ENCODE results near the gene PACSIN1.

PACSIN1 gene

GRCh38 chr6:34528996-34529664 lies 63.3 kb downstream of the PACSIN1 start:
- no peak for DNase-seq

- no peak for DNase-seq
These were observed 63.9 kb downstream of the PACSIN1 start for GRCh38 chr6:34529665-34530327.

- no peak for DNase-seq
These were observed 65.0 kb downstream of the PACSIN1 start for GRCh38 chr6:34530753-34531365.

- DNase-seq: no peak
These were observed 65.8 kb downstream of the PACSIN1 start for GRCh38 chr6:34531580-34532201.

- no peak for DNase-seq
These were observed 66.4 kb downstream of the PACSIN1 start for GRCh38 chr6:34532230-34532629.

- DNase-seq: no peak
These were observed 68.3 kb downstream of the PACSIN1 start for GRCh38 chr6:34534146-34534545.

GRCh38 chr6:34534656-34535055 lies 68.8 kb downstream of the PACSIN1 start:
- DNase-seq: no peak

GRCh38 chr6:34535199-34535598 lies 69.3 kb downstream of the PACSIN1 start:
- DNase-seq: no peak

- no peak for DNase-seq
These were observed 69.8 kb downstream of the PACSIN1 start for GRCh38 chr6:34535646-34536045.

- no peak for DNase-seq
These were observed 70.5 kb downstream of the PACSIN1 start for GRCh38 chr6:34536251-34536958.

GRCh38 chr6:34536959-34537848 lies 71.3 kb downstream of the PACSIN1 start:
- DNase-seq: no peak

- DNase-seq: no peak
These were observed 72.2 kb downstream of the PACSIN1 start for GRCh38 chr6:34537922-34538550.

GRCh38 chr6:34538581-34538980 lies 72.7 kb downstream of the PACSIN1 start:
- no peak for DNase-seq

GRCh38 chr6:34539181-34539580 lies 73.3 kb downstream of the PACSIN1 start:
- DNase-seq: no peak

GRCh38 chr6:34540222-34540621 lies 74.3 kb downstream of the PACSIN1 start:
- DNase-seq: no peak

GRCh38 chr6:34540841-34541240 lies 75.0 kb downstream of the PACSIN1 start:
- DNase-seq: no peak

- DNase-seq: peak; percentile 36
These were observed 77.5 kb downstream of the PACSIN1 start for GRCh38 chr6:34543421-34543820.

GRCh38 chr6:34544052-34544604 lies 78.3 kb downstream of the PACSIN1 start:
- no peak for DNase-seq

GRCh38 chr6:34544776-34545471 lies 79.0 kb downstream of the PACSIN1 start:
- DNase-seq: no peak

- no peak for DNase-seq
These were observed 80.9 kb downstream of the PACSIN1 start for GRCh38 chr6:34546551-34547321.
